Lung microvascular endothelial cell (primary cell): ENCODE results near the gene PABPC4L. TPM values are rescaled to one million over a fixed set of nuclear protein-coding genes. Genes with fewer than 3 reads are reported as not detected.
"Not testable (repeated sequence)": the region's sequence is repeated elsewhere in the genome, so short reads cannot be mapped to it uniquely, and the experiment has no call there.

ENCODE experiments used
- DNase-seq, 2 donors: peaks; one replicate each; pipeline versions ENCODE4 v3.0.0 to v3.0.0-alpha.2; 2010; ENCODE audit warnings: low read depth in 2 of 2
- total RNA-seq: library from RNA; depleted of rRNA; stranded (reverse); fragments of >200 nt; gene quantifications from 2 replicates; pipeline ENCODE4 v1.2.1, GENCODE V29; 2014

The PABPC4L gene
- under 0.01 and 0.20 TPM in 2 replicates for total RNA-seq

- no peak for DNase-seq
Measured at GRCh38 chr4:134201216-134202161, at the start of gene PABPC4L. Gene PABPC4L (minus strand): TSS chr4:134201789. CDS start chr4:134201019, 770 bp downstream.

- no peak for DNase-seq
Measured at GRCh38 chr4:134251322-134251721, 49.7 kb upstream of the PABPC4L start.

- no peak for DNase-seq
Measured at GRCh38 chr4:134243742-134244713, 42.4 kb upstream of the PABPC4L start.

GRCh38 chr4:134219043-134219442, 17.5 kb upstream of the PABPC4L start:
- DNase-seq, result no peak

- DNase-seq, result no peak
Measured at GRCh38 chr4:134216411-134216810, 14.8 kb upstream of the PABPC4L start.

GRCh38 chr4:134215620-134216344, 14.2 kb upstream of the PABPC4L start:
- DNase-seq, result no peak

- DNase-seq, result not testable (repeated sequence)
Measured at GRCh38 chr4:134207955-134208354, 6.4 kb upstream of the PABPC4L start.

GRCh38 chr4:134202166-134202956, 772 bp upstream of the PABPC4L start:
- no peak for DNase-seq

GRCh38 chr4:134200811-134201215, 776 bp downstream of the PABPC4L start:
- DNase-seq, result no peak

- DNase-seq, result no peak
Measured at GRCh38 chr4:134189949-134190348, 11.6 kb downstream of the PABPC4L start.

GRCh38 chr4:134189480-134189879, 12.1 kb downstream of the PABPC4L start:
- DNase-seq, result no peak

GRCh38 chr4:134178706-134179105, 22.9 kb downstream of the PABPC4L start:
- DNase-seq, result no peak

- no peak for DNase-seq
Measured at GRCh38 chr4:134174271-134174670, 27.3 kb downstream of the PABPC4L start.

GRCh38 chr4:134160211-134160610, 41.4 kb downstream of the PABPC4L start:
- no peak for DNase-seq

- no peak for DNase-seq
Measured at GRCh38 chr4:134154097-134154496, 47.5 kb downstream of the PABPC4L start.

- no peak for DNase-seq
Measured at GRCh38 chr4:134147941-134148340, 53.6 kb downstream of the PABPC4L start.
